OCI-LY1 (cell line): ENCODE data around the gene TMEM72.

Experiments used
- EZH2 ChIP-seq: fragments of 200-600 bp; sonication (generic), shearing (Covaris generic); IDR thresholded peaks from 2 replicates; pipeline ENCODE4 v1.8.0; 2017; ENCODE audit warnings: borderline replicate concordance, mixed run types, mild to moderate bottlenecking, antibody characterized with exemption, low read length, moderate library complexity, mixed read lengths
- TF ChIP-seq, protein P1 (sequence below): fragments of 200-600 bp; sonication (generic), shearing (Covaris generic); IDR thresholded peaks from 2 replicates; pipeline ENCODE4 v1.5.1; 2017; ENCODE audit warnings: mild to moderate bottlenecking, antibody characterized with exemption, low read length, moderate library complexity, mixed read lengths

DNA sequence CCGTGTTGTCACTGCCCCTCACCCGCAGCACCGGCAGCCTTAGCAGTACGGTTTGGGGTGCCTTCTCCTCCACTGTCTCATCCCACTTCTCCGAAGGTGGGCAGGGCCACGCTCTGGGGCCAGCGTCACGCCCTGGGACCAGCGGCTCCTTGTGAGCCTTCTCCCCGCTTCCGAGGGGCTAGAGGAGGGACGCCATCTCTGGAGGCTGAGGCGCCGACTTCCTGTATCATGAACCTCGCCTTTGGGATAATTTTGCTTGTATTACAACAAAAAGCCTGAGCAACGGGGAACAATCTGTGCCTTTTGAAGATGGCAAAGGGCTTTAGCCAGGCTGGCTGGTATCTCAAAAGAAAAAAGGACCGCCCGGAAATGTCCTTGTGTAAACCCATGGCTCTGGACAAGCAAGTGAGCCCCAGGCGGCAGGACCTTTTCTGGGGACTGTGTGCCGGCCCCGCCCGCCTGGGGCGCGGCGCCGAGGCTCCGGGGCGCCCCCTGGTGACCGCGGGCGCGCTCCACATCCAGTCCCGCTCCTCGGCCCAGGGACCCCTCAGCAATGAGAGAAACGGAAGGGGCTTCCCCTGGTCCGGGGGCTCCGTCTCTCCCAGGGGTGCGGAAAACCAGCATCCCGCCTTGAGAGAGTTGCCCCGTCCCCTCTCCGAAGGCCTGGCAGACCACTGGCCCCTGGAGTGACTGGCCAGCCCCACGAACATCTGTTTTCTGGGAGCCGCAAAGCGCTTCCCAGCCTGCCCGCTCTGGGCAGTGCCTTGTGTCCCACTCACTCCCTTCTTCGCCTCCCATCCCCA is 63.7 kb downstream of the TMEM72 start:
- TF ChIP-seq, protein P1, sequence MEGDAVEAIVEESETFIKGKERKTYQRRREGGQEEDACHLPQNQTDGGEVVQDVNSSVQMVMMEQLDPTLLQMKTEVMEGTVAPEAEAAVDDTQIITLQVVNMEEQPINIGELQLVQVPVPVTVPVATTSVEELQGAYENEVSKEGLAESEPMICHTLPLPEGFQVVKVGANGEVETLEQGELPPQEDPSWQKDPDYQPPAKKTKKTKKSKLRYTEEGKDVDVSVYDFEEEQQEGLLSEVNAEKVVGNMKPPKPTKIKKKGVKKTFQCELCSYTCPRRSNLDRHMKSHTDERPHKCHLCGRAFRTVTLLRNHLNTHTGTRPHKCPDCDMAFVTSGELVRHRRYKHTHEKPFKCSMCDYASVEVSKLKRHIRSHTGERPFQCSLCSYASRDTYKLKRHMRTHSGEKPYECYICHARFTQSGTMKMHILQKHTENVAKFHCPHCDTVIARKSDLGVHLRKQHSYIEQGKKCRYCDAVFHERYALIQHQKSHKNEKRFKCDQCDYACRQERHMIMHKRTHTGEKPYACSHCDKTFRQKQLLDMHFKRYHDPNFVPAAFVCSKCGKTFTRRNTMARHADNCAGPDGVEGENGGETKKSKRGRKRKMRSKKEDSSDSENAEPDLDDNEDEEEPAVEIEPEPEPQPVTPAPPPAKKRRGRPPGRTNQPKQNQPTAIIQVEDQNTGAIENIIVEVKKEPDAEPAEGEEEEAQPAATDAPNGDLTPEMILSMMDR = peak; percentile 91
- no peak for TF ChIP-seq EZH2
